GM10266 (cell line): ENCODE results near the gene TRIP6.

Experiments used
- DNase-seq: peaks from one replicate; pipeline ENCODE4 v3.0.0; 2012; ENCODE audit errors: extremely low spot score
- TF ChIP-seq, protein P1 (sequence below): IDR thresholded peaks from 2 replicates; pipeline ENCODE4 v1.5.1; 2012; ENCODE audit warnings: mild to moderate bottlenecking, low read depth; ENCODE audit not compliant: control insufficient read depth, insufficient read depth; ENCODE audit errors: missing control alignments

Gene TRIP6

GRCh38 chr7:100865938-100866728, 1.1 kb upstream of the TRIP6 start:
- TF ChIP-seq, protein P1, sequence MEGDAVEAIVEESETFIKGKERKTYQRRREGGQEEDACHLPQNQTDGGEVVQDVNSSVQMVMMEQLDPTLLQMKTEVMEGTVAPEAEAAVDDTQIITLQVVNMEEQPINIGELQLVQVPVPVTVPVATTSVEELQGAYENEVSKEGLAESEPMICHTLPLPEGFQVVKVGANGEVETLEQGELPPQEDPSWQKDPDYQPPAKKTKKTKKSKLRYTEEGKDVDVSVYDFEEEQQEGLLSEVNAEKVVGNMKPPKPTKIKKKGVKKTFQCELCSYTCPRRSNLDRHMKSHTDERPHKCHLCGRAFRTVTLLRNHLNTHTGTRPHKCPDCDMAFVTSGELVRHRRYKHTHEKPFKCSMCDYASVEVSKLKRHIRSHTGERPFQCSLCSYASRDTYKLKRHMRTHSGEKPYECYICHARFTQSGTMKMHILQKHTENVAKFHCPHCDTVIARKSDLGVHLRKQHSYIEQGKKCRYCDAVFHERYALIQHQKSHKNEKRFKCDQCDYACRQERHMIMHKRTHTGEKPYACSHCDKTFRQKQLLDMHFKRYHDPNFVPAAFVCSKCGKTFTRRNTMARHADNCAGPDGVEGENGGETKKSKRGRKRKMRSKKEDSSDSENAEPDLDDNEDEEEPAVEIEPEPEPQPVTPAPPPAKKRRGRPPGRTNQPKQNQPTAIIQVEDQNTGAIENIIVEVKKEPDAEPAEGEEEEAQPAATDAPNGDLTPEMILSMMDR, result no peak
- no peak for DNase-seq

DNA sequence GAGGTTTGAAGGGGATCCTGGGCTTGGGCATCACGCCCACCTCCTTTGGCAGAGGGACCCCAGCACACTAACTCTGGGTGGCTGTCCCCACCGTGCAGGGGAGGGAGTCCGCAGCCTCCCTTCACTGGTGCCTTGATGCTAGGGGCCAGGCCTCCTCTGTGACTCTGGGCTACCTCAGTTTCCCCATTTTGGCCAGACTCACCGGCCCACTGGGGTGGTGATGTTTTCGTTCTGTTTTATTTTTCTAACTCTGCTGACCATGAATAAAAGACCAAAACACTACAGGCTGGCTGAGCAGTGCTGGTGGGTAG, 503 bp upstream of the TRIP6 start:
- DNase-seq, result no peak
- TF ChIP-seq, protein P1, result no peak

- TF ChIP-seq, protein P1, result no peak
- no peak for DNase-seq
These were observed 744 bp downstream of the TRIP6 start for GRCh38 chr7:100867776-100868485.

DNA sequence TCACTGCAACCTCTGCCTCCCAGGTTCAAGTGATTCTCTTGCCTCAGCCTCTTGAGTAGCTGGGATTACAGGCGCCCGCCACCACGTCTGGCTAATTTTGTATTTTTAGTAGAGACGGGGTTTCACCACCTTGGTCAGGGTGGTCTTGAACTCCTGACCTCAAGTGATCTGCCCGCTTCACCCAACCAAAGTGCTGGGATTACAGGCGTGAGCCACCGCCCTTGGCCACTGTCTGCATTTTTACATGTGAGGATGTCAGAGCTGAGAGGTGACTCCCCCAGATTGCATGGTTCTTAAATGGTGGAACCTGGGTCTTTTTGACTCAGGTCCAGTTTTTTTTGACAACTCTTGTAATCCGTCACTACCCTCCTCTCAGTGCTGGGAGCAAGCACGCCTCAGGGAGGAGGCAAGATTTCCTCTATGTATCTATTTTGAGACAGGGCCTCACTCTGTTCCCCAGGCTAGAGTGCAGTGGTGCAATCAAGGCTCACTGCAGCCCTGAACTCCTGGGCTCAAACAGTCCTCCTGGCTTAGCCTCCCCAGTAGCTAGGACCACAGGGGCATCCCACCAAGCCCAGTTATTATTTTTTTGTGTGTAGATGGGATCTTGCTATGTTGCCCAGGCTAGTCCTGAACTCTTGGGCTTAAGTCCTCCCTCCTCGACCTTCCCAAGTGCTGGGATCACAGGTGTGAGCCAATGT, 6.6 kb downstream of the TRIP6 start:
- TF ChIP-seq, protein P1, result no peak

GRCh38 chr7:100874300-100874576, 7.1 kb downstream of the TRIP6 start:
- no peak for DNase-seq
- TF ChIP-seq, protein P1, result no peak

More for the DNA sequence above, 6.6 kb downstream of the TRIP6 start:
- no peak for DNase-seq

DNA sequence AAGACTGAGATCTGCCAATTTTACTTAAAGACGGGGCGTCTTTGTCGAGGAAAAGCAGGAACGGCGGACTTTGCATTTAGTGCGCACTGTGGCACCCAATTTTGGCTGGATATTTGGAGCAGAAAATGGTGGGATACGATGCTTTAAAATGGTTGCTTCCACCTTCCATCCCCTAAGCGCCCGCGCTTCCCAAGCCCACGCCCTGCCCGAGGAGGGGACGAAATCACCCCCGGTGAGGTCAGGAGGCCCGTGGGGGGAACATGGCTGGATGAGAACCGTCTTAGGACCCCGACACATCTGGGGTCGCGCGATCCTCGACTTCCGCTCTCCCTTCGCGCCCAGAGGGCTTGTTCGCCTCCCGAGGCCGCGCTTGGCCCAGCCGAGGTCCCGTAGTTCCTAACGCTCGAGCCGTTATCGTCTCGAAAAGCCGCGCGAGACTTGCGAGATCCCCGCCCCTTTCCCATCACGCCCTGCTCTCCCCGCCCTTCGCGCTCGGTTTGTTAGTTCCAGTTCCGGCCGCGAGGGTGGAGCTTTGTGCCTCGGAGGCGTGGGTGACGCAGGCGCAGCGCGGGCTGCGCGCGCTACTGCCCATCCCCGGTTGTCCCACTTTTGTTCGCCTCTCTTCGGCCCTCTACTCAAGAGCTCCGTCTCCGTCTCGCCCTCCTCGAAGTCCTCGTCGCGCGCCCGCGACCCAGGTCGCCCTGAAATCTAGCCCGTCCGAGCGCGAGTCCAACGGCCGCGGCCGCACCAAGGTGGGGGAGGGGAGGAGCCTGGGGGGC, 7.6 kb downstream of the TRIP6 start, which contains the start of gene SRRT:
SRRT (plus strand) TSS at position 527 of the 779 bp plus-strand sequence. CDS start 488 bp downstream, outside the sequence.
- TF ChIP-seq, protein P1, result no peak

More for the DNA sequence above, 7.6 kb downstream of the TRIP6 start, which contains the start of gene SRRT:
- peak; percentile 99 for DNase-seq
